AG04449 (cell line): ENCODE measurements around the gene TMEM184B.

Experiments
- CTCF ChIA-PET: fragments of 350-600 bp; formaldehyde crosslinking; extraction: SDS; loops from one replicate; lab custom pipeline; 2021; ENCODE audit warnings: antibody characterized with exemption; lab: Yijun Ruan, JAX
- POLR2A ChIA-PET: fragments of 400-600, 350-600 bp; formaldehyde crosslinking; extraction: SDS; loops from one replicate; lab custom pipeline; 2020; ENCODE audit warnings: antibody characterized with exemption, inconsistent platforms; lab: Yijun Ruan, JAX
- DNase-seq: peaks from one replicate; pipeline ENCODE4 v3.0.0-alpha.2; 2010; ENCODE audit warnings: low read depth, low spot score
- H3K4me3 ChIP-seq: 2 replicates; pipeline ENCODE4 v1.5.1; 2011; ENCODE audit warnings: low read depth, mild to moderate bottlenecking, control low read depth, low read length
- CTCF ChIP-seq: IDR thresholded peaks from one replicate; pipeline ENCODE4 v1.5.1; 2011; ENCODE audit warnings: mild to moderate bottlenecking, moderate library complexity, low read length, control low read depth, inconsistent platforms; ENCODE audit not compliant: insufficient read depth; ENCODE audit errors: missing control alignments

The TMEM184B gene

GRCh38 chr22:38230916-38231315, 41.9 kb downstream of the TMEM184B start:
- no peak for DNase-seq
- H3K4me3 ChIP-seq, result no peak overlapping the region
- CTCF ChIA-PET, result interaction anchor here (0.7 to 4.0 kb wide), 9 partner anchors 8 to 179 kb away, joined by 3 to 18 read pairs (median 4); no protein-coding TSS in a partner anchor
- no peak for TF ChIP-seq CTCF
- POLR2A ChIA-PET, result no interaction called here

GRCh38 chr22:38230108-38230825, 42.5 kb downstream of the TMEM184B start:
- DNase-seq, result no peak
- POLR2A ChIA-PET, result interaction anchor here (1.9 kb wide), 1 partner anchor 9 kb away, joined by 9 read pairs; no protein-coding TSS in a partner anchor
- TF ChIP-seq CTCF, result peak; percentile 25
- H3K4me3 ChIP-seq, result no peak overlapping the region
- CTCF ChIA-PET, result interaction anchor here (0.7 to 4.0 kb wide), 13 partner anchors 8 to 178 kb away, joined by 3 to 18 read pairs (median 4); no protein-coding TSS in a partner anchor

- TF ChIP-seq CTCF, result no peak
- no peak for DNase-seq
- CTCF ChIA-PET, result interaction anchor here (0.9 to 4.0 kb wide), 12 partner anchors 8 to 178 kb away, joined by 3 to 18 read pairs (median 4); partner anchors contain the start of gene MAFF
- POLR2A ChIA-PET, result interaction anchor here (1.1 to 1.9 kb wide), 2 partner anchors 10 to 11 kb away, joined by 3 to 9 read pairs; no protein-coding TSS in a partner anchor
- H3K4me3 ChIP-seq, result no peak overlapping the region
These were observed 43.7 kb downstream of the TMEM184B start for GRCh38 chr22:38228873-38229740.

- no peak for DNase-seq
- no peak overlapping the region for H3K4me3 ChIP-seq
- ChIA-PET POLR2A (interaction anchor here (1.1 to 1.9 kb wide), 2 partner anchors 10 to 11 kb away, joined by 3 to 9 read pairs; no protein-coding TSS in a partner anchor), CTCF (interaction anchor here (0.9 to 4.0 kb wide), 10 partner anchors 9 to 177 kb away, joined by 3 to 18 read pairs (median 4); partner anchors contain the start of gene MAFF)
- TF ChIP-seq CTCF, result no peak
These were observed 44.4 kb downstream of the TMEM184B start for GRCh38 chr22:38228326-38228872.

- H3K4me3 ChIP-seq, result no peak overlapping the region
- ChIA-PET CTCF (interaction anchor here (0.9 to 2.8 kb wide), 3 partner anchors 7 to 44 kb away, joined by 3 to 15 read pairs (median 4); no protein-coding TSS in a partner anchor), POLR2A (no interaction called here)
These were observed 45.8 kb downstream of the TMEM184B start for GRCh38 chr22:38226853-38227649.

More at GRCh38 chr22:38226853-38227649, 45.8 kb downstream of the TMEM184B start:
- no peak for DNase-seq
- TF ChIP-seq CTCF, result no peak
